ENCODE results near the gene NCKAP5.

The NCKAP5 gene

GRCh38 chr2:132690664-132691303 lies 877.5 kb downstream of the NCKAP5 start:
- peaks cover 12% of the 10 kb centered on the region for H3K9me3 Mint-ChIP-seq
- no peaks in the 10 kb centered on the region for H3K36me3 Mint-ChIP-seq (ENCODE audit: insufficient read depth)
- DNase-seq (ENCODE audit: low spot score in 2 of 2) (no peak), ATAC-seq (replicated peaks; ENCODE audit: extremely low read depth, poor library complexity, severe bottlenecking) (no peak)
- H3K27me3 Mint-ChIP-seq: no peaks in the 10 kb centered on the region
- H3K4me1 Mint-ChIP-seq: no peaks in the 10 kb centered on the region
- no peak overlapping the region for H3K27ac Mint-ChIP-seq (ENCODE audit: low read depth)
- H3K4me3 Mint-ChIP-seq: no peak overlapping the region

GRCh38 chr2:132681766-132682165 lies 886.5 kb downstream of the NCKAP5 start:
- H3K4me3 Mint-ChIP-seq: no peak overlapping the region
- H3K27ac Mint-ChIP-seq (ENCODE audit: low read depth): no peak overlapping the region
- no peaks in the 10 kb centered on the region for H3K27me3 Mint-ChIP-seq
- H3K4me1 Mint-ChIP-seq: no peaks in the 10 kb centered on the region
- ATAC-seq (replicated peaks; ENCODE audit: extremely low read depth, poor library complexity, severe bottlenecking) (no peak), DNase-seq (ENCODE audit: low spot score in 2 of 2) (no peak)
- H3K9me3 Mint-ChIP-seq: no peaks in the 10 kb centered on the region
- no peaks in the 10 kb centered on the region for H3K36me3 Mint-ChIP-seq (ENCODE audit: insufficient read depth)

DNA sequence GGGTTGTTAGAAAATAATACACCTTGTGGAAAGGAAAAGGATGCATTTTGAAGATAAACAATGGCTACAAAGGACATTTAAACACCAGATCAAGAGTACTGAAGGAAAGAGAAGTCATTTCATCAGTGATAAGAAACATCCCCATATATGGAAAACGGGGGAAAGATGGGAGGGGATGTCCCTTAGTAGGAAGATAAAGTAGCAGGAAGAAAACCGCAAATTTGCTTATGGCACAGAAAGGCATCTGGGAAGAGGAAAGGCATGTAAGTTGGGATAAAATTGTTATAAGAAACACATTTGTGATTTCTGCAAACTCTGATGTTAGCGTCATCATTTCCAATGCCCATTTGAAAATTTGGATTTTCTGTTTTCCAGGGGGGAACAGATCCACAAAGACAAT lies 887.7 kb downstream of the NCKAP5 start:
- no peak for DNase-seq (ENCODE audit: low spot score in 2 of 2)
- Mint-ChIP-seq H3K36me3 (ENCODE audit: insufficient read depth) (no peaks in the 10 kb centered on the region), H3K4me1 (no peaks in the 10 kb centered on the region), H3K4me3 (no peak overlapping the region), H3K9me3 (no peaks in the 10 kb centered on the region), H3K27ac (ENCODE audit: low read depth) (no peak overlapping the region), H3K27me3 (no peaks in the 10 kb centered on the region)
- no peak for ATAC-seq (replicated peaks; ENCODE audit: extremely low read depth, poor library complexity, severe bottlenecking)

GRCh38 chr2:132678483-132678882 lies 889.8 kb downstream of the NCKAP5 start:
- no peaks in the 10 kb centered on the region for H3K27me3 Mint-ChIP-seq
- no peaks in the 10 kb centered on the region for H3K4me1 Mint-ChIP-seq
- H3K4me3 Mint-ChIP-seq: no peak overlapping the region
- H3K36me3 Mint-ChIP-seq (ENCODE audit: insufficient read depth): no peaks in the 10 kb centered on the region
- no peak overlapping the region for H3K27ac Mint-ChIP-seq (ENCODE audit: low read depth)
- ATAC-seq (replicated peaks; ENCODE audit: extremely low read depth, poor library complexity, severe bottlenecking) (no peak), DNase-seq (ENCODE audit: low spot score in 2 of 2) (no peak)
- no peaks in the 10 kb centered on the region for H3K9me3 Mint-ChIP-seq

DNA sequence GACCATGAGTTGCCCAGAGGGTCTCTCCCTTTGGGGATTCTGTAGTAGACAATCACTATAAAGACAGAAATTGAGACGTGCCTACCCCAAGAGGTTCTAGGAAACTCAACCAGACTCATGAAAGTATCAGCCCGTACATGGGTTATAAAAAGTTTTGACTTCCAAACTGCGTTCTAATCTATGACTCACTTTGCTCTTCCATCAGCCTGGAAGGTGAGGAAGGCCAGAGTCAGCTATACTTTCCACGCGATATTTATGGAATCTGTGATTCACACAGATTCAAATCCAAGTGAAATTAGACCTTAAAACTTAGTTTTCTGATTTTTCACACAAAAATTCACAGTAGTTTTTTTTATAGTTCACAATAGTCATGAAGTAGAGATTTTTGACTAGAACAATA lies 890.6 kb downstream of the NCKAP5 start:
- Mint-ChIP-seq H3K36me3 (ENCODE audit: insufficient read depth) (peaks cover 2% of the 10 kb centered on the region), H3K4me3 (no peak overlapping the region), H3K27ac (ENCODE audit: low read depth) (no peak overlapping the region), H3K27me3 (no peaks in the 10 kb centered on the region), H3K4me1 (no peaks in the 10 kb centered on the region), H3K9me3 (no peaks in the 10 kb centered on the region)
- no peak for DNase-seq (ENCODE audit: low spot score in 2 of 2)
- ATAC-seq (replicated peaks; ENCODE audit: extremely low read depth, poor library complexity, severe bottlenecking): no peak

GRCh38 chr2:132676999-132677398 lies 891.3 kb downstream of the NCKAP5 start:
- DNase-seq (ENCODE audit: low spot score in 2 of 2) (no peak), ATAC-seq (replicated peaks; ENCODE audit: extremely low read depth, poor library complexity, severe bottlenecking) (no peak)
- Mint-ChIP-seq H3K27me3 (no peaks in the 10 kb centered on the region), H3K4me1 (no peaks in the 10 kb centered on the region), H3K36me3 (ENCODE audit: insufficient read depth) (peaks cover 2% of the 10 kb centered on the region), H3K4me3 (no peak overlapping the region), H3K27ac (ENCODE audit: low read depth) (no peak overlapping the region), H3K9me3 (no peaks in the 10 kb centered on the region)

DNA sequence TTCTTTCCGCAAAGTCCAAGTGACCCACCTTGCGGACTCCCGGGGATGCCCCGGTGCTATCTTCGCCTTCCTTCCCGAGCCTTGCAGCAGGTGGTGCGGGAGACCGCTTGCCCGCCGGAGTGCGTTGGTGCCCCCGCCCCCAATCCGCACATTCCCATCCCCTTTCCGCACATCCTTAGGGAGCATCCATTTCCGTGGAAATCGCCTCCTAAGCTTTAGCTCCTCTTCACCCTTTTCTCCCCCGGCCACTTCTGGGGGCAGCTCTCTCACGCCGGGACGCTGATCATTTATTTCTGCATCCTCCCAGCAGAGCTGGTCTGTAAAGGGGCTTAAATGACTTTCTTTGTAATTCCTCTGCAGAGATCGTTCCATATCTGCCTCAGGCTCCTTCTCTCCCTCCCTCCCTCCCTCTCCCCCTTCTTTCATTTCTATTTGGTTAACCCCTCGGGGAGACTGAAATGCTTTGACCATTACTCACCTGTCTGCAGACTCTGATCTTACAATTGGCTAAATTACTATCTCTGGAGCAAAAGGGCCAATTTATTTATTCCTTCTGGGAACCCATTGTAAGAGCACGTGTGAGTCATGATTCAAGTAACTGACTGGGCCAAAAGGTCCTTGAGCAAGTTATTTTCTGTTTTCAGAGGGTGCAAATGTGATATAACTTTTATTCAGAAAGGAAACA lies 897.0 kb downstream of the NCKAP5 start:
- ATAC-seq (replicated peaks; ENCODE audit: extremely low read depth, poor library complexity, severe bottlenecking) (no peak), DNase-seq (ENCODE audit: low spot score in 2 of 2) (no peak)
- Mint-ChIP-seq H3K36me3 (ENCODE audit: insufficient read depth) (peaks cover 2% of the 10 kb centered on the region), H3K27me3 (peaks cover 13% of the 10 kb centered on the region), H3K4me1 (no peaks in the 10 kb centered on the region), H3K9me3 (peaks cover 6% of the 10 kb centered on the region), H3K4me3 (no peak overlapping the region), H3K27ac (ENCODE audit: low read depth) (no peak overlapping the region)

DNA sequence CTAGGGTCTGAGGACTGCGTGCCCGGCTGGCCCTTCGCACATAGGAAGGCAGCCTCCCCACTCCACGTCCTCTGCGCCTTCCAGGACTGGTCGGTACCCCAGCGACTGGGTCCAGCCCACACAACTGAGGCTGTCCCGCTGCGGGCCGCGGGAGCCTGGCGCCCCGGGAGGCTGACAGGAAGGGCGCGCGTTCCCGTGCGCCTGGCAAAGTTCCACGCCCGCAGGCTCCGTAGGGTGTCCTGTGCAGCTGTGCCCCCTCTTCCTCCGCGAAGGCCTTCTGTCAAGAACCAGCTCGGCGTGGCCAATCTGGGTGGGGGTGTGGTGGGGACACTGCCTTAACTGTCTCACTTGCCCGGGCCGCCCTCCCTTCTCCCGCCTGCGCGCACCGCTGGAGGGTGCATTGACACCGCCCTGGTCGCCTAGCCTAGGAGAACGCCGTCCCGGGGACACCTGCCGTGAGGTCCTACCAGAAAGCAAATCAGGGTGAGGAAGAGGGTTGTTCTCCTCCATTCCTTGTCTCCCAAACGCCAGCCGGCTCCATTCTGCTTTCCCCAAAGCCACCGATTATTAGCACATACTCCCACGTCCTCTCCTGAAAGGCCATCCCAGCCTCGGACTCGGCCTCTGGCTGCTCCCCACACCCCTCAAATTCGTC lies 897.6 kb downstream of the NCKAP5 start:
- Mint-ChIP-seq H3K9me3 (peaks cover 6% of the 10 kb centered on the region), H3K4me3 (no peak overlapping the region), H3K27ac (ENCODE audit: low read depth) (no peak overlapping the region), H3K27me3 (peaks cover 13% of the 10 kb centered on the region), H3K36me3 (ENCODE audit: insufficient read depth) (peaks cover 2% of the 10 kb centered on the region), H3K4me1 (no peaks in the 10 kb centered on the region)
- DNase-seq (ENCODE audit: low spot score in 2 of 2): no peak
- no peak for ATAC-seq (replicated peaks; ENCODE audit: extremely low read depth, poor library complexity, severe bottlenecking)

DNA sequence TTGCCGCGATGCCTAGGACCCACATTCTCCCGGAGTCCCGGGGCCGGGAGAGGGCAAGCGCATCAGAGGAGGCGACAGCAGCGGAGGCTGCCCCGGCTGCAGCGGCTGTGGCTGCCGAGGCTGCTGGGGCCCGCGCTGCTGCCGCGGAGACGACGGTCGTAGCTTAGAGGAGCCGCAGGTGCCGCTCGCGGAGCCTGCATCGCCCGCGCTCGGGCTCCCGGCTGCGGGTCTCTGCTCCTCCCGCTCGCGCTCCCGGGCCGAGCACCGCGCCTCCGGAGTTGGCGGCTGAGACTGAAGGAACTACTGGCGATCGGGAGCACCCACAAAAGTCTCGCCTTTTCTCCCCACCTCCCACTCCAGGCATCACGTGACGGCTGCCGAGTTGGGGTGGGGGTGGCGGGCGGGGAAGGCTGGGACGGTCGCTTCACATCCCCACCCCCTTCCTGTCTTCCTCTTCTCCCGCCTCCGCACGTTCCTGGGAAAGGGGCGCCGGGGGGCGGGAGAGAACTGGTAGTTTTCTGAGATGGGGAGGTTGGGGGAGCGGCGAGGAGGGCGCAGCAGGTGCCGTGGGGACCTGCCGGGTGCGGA lies 898.3 kb downstream of the NCKAP5 start, which contains the start of gene LYPD1:
LYPD1 (minus strand) TSS at position 298 of the 588 bp plus-strand sequence; CDS start at position 25, 273 bp downstream.
- H3K36me3 Mint-ChIP-seq (ENCODE audit: insufficient read depth): peaks cover 2% of the 10 kb centered on the region
- H3K4me3 Mint-ChIP-seq: no peak within 1 kb of the TSS
- no peak for ATAC-seq (replicated peaks; ENCODE audit: extremely low read depth, poor library complexity, severe bottlenecking)
- peaks cover 13% of the 10 kb centered on the region for H3K27me3 Mint-ChIP-seq
- no peak within 1 kb of the TSS for H3K27ac Mint-ChIP-seq (ENCODE audit: low read depth)
- H3K4me1 Mint-ChIP-seq: no peaks in the 10 kb centered on the region
- H3K9me3 Mint-ChIP-seq: peaks cover 6% of the 10 kb centered on the region
- DNase-seq (ENCODE audit: low spot score in 2 of 2): no peak

- H3K4me3 Mint-ChIP-seq: no peak overlapping the region
- H3K9me3 Mint-ChIP-seq: peaks cover 6% of the 10 kb centered on the region
- ATAC-seq (replicated peaks; ENCODE audit: extremely low read depth, poor library complexity, severe bottlenecking) (no peak), DNase-seq (ENCODE audit: low spot score in 2 of 2) (no peak)
- no peak overlapping the region for H3K27ac Mint-ChIP-seq (ENCODE audit: low read depth)
- H3K36me3 Mint-ChIP-seq (ENCODE audit: insufficient read depth): peaks cover 2% of the 10 kb centered on the region
- no peaks in the 10 kb centered on the region for H3K4me1 Mint-ChIP-seq
- H3K27me3 Mint-ChIP-seq: peaks cover 13% of the 10 kb centered on the region
Measured at GRCh38 chr2:132668987-132669907, 899.0 kb downstream of the NCKAP5 start.

DNA sequence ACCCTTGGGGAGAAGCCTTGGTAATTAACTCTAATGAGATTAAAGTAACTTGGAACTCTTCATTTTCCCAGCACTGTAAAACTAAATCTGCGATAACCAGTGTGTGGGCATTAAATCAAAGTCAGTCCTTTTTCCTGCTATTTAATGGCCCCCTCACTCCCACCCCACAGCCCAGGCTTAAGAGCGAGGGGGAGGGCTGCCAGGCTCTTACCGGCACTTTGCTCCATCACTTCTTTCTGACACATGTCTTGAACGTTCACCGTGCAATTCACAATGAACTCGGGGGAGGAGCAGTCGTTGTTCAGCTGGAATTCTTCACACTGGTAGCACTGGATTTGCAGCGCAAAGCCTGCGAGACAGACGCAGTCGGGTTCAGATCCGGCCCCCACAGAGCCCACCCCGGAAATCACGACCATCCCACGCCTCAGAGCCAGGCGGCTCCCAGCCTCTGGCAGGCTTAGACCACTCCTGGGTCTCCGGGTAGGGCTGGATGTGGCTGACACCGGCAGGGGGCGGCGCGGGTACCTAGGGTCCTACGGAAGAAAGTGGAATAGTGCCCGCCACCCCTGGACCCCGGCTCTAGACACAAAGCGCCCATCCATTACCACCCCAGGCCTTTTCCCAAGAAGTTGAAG lies 900.0 kb downstream of the NCKAP5 start:
- no peaks in the 10 kb centered on the region for H3K4me1 Mint-ChIP-seq
- peaks cover 6% of the 10 kb centered on the region for H3K9me3 Mint-ChIP-seq
- no peak overlapping the region for H3K27ac Mint-ChIP-seq (ENCODE audit: low read depth)
- ATAC-seq (replicated peaks; ENCODE audit: extremely low read depth, poor library complexity, severe bottlenecking) (no peak), DNase-seq (ENCODE audit: low spot score in 2 of 2) (no peak)
- H3K36me3 Mint-ChIP-seq (ENCODE audit: insufficient read depth): peaks cover 2% of the 10 kb centered on the region
- H3K4me3 Mint-ChIP-seq: no peak overlapping the region
- peaks cover 13% of the 10 kb centered on the region for H3K27me3 Mint-ChIP-seq

DNA sequence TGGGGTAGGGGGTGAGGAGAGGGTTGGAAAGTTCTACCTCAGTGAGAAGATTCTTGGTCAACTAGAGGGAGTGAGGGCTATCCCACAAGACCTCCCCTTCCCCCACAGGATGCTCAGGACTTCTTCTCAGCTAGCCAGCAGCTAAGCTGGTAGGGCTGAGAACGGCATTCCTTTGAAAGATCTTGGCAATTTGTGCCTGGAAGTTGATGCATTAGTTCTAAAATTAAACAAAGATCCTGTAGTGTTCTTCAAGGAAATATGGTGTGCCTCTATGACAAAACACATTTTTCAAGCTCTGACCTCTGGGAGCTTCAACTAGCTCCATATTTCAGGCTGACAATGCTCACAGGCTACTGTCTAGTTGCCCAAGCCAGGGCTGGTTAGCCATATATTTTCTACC lies 900.6 kb downstream of the NCKAP5 start:
- Mint-ChIP-seq H3K4me3 (no peak overlapping the region), H3K27ac (ENCODE audit: low read depth) (no peak overlapping the region), H3K27me3 (peaks cover 13% of the 10 kb centered on the region), H3K36me3 (ENCODE audit: insufficient read depth) (no peaks in the 10 kb centered on the region), H3K4me1 (no peaks in the 10 kb centered on the region), H3K9me3 (peaks cover 6% of the 10 kb centered on the region)
- ATAC-seq (replicated peaks; ENCODE audit: extremely low read depth, poor library complexity, severe bottlenecking) (no peak), DNase-seq (ENCODE audit: low spot score in 2 of 2) (no peak)
